Osteocyte (in vitro differentiated cells): ENCODE results near the gene RAMAC. TPM values are rescaled to one million over a fixed set of nuclear protein-coding genes. Genes with fewer than 3 reads are reported as not detected.

Experiments
- DNase-seq: peaks from one replicate; pipeline ENCODE4 v3.0.0; 2021; ENCODE audit warnings: mixed read lengths; ENCODE audit not compliant: unreplicated experiment; ENCODE audit errors: extremely low spot score
- H3K27ac Mint-ChIP-seq: one replicate; pipeline ENCODE4 v1.8.0; 2021; ENCODE audit warnings: mild to moderate bottlenecking, mixed read lengths; ENCODE audit not compliant: unreplicated experiment
- H3K27me3 Mint-ChIP-seq: one replicate; pipeline ENCODE4 v1.8.0; 2021; ENCODE audit warnings: mixed read lengths; ENCODE audit not compliant: unreplicated experiment
- H3K36me3 Mint-ChIP-seq: one replicate; pipeline ENCODE4 v1.8.0; 2021; ENCODE audit warnings: mixed read lengths; ENCODE audit not compliant: unreplicated experiment
- H3K4me1 Mint-ChIP-seq: one replicate; pipeline ENCODE4 v1.8.0; 2021; ENCODE audit warnings: mixed read lengths; ENCODE audit not compliant: unreplicated experiment
- H3K4me3 Mint-ChIP-seq: one replicate; pipeline ENCODE4 v1.8.0; 2021; ENCODE audit warnings: mild to moderate bottlenecking, moderate library complexity, mixed read lengths; ENCODE audit not compliant: unreplicated experiment
- H3K9me3 Mint-ChIP-seq: one replicate; pipeline ENCODE4 v1.8.0; 2021; ENCODE audit warnings: mixed read lengths; ENCODE audit not compliant: unreplicated experiment
- total RNA-seq: library from RNA; stranded (reverse); gene quantifications from 2 replicates; pipeline ENCODE4 v1.2.1, GENCODE V29; 2021
- TF ChIP-seq, protein P1 (sequence below): fragments of 200-600 bp; sonication (generic); IDR thresholded peaks from 2 replicates; pipeline ENCODE4 v1.5.0; 2021; ENCODE audit warnings: antibody characterized with exemption, mild to moderate bottlenecking, moderate library complexity

Gene RAMAC
- total RNA-seq, 1 donor from 2014 or later = 23.8 TPM

DNA sequence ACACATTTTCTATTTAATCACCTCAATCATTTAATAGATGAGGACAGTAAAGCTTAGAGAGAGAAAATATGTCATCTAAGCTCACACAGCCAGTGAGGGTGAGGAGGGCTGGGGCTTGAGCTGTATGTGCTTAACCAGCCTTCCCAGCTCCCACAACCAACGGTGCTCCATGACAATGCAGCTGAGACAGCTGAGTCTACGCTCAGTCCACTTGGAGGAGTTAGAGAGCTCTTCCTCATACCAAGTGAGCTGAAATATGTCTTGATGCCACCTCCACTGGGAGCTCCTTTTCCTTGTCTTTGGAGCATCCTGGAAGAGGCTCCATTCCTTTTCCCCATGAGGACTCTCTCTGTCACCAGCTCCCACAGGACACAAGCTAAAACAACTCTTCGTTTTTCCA, 42.8 kb upstream of the RAMAC start:
- TF ChIP-seq, protein P1, sequence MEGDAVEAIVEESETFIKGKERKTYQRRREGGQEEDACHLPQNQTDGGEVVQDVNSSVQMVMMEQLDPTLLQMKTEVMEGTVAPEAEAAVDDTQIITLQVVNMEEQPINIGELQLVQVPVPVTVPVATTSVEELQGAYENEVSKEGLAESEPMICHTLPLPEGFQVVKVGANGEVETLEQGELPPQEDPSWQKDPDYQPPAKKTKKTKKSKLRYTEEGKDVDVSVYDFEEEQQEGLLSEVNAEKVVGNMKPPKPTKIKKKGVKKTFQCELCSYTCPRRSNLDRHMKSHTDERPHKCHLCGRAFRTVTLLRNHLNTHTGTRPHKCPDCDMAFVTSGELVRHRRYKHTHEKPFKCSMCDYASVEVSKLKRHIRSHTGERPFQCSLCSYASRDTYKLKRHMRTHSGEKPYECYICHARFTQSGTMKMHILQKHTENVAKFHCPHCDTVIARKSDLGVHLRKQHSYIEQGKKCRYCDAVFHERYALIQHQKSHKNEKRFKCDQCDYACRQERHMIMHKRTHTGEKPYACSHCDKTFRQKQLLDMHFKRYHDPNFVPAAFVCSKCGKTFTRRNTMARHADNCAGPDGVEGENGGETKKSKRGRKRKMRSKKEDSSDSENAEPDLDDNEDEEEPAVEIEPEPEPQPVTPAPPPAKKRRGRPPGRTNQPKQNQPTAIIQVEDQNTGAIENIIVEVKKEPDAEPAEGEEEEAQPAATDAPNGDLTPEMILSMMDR = no peak
- H3K9me3 Mint-ChIP-seq = no peaks in the 10 kb centered on the region
- H3K4me3 Mint-ChIP-seq = no peak overlapping the region
- no peak overlapping the region for H3K27ac Mint-ChIP-seq
- DNase-seq = no peak
- no peaks in the 10 kb centered on the region for H3K4me1 Mint-ChIP-seq
- peaks cover 7% of the 10 kb centered on the region for H3K27me3 Mint-ChIP-seq
- H3K36me3 Mint-ChIP-seq = no peaks in the 10 kb centered on the region

DNA sequence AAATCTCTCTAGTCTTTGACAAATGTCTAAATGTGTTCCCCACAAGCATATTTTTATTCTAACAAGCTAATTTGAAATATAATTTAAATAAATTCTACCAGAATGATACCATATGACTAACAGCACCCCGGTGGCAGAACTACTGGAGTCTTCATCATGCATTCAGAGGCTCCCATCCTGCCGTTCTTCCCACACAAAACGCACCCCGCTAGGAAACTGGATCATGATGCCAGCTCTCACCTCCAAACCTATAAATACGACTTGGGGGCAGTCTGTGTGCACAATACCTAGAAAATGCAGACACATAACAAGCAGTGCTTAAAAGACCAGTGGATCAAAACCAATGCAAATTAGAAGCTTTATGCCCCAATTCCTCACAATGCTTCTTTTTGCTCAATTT, 42.0 kb upstream of the RAMAC start:
- H3K9me3 Mint-ChIP-seq = no peaks in the 10 kb centered on the region
- no peak overlapping the region for H3K4me3 Mint-ChIP-seq
- DNase-seq = no peak
- H3K4me1 Mint-ChIP-seq = no peaks in the 10 kb centered on the region
- H3K27me3 Mint-ChIP-seq = peaks cover 7% of the 10 kb centered on the region
- TF ChIP-seq, protein P1 = no peak
- H3K36me3 Mint-ChIP-seq = no peaks in the 10 kb centered on the region
- no peak overlapping the region for H3K27ac Mint-ChIP-seq

DNA sequence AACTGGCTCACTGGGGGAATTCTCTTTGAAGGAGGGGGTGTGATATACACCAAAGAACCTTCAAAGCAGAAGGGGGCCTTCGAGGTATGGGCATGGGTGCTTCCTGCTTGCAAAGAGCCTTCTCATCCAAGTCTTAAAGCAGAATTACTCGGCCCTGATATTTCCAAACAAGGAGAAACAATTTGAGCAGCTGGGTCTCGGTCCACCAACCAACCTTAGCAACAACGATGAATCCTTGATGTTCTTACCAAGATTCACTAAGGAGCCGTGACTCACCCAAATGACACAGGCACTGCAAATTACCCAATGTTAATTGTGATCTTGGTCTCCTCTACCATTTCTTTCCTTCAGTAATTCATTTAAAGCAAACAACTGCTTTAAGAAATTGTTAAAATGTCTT, 41.2 kb upstream of the RAMAC start:
- TF ChIP-seq, protein P1 = no peak
- Mint-ChIP-seq H3K27ac (no peak overlapping the region), H3K4me1 (no peaks in the 10 kb centered on the region), H3K36me3 (no peaks in the 10 kb centered on the region), H3K27me3 (peaks cover 7% of the 10 kb centered on the region), H3K9me3 (no peaks in the 10 kb centered on the region), H3K4me3 (no peak overlapping the region)
- no peak for DNase-seq

DNA sequence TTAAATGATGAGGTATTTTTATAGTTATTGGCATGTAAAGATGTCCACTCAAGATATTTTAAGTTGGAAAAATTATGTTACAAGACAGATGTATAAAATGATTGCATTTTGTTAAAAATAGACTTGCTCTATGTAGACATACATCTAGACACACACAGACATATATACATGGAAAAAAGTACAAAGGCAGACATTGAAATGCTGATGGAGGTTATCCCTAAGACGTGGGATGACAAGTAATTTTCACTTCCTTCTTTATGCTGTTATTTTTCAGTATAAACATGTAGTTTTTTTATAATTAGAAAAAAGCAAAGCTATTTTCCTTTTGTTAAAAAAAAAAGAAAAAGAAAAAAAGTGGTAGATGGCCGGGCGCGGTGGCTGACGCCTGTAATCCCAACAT, 40.7 kb upstream of the RAMAC start:
- Mint-ChIP-seq H3K27me3 (peaks cover 7% of the 10 kb centered on the region), H3K27ac (no peak overlapping the region), H3K4me3 (no peak overlapping the region), H3K9me3 (no peaks in the 10 kb centered on the region), H3K4me1 (no peaks in the 10 kb centered on the region), H3K36me3 (no peaks in the 10 kb centered on the region)
- TF ChIP-seq, protein P1 = no peak
- DNase-seq = no peak

DNA sequence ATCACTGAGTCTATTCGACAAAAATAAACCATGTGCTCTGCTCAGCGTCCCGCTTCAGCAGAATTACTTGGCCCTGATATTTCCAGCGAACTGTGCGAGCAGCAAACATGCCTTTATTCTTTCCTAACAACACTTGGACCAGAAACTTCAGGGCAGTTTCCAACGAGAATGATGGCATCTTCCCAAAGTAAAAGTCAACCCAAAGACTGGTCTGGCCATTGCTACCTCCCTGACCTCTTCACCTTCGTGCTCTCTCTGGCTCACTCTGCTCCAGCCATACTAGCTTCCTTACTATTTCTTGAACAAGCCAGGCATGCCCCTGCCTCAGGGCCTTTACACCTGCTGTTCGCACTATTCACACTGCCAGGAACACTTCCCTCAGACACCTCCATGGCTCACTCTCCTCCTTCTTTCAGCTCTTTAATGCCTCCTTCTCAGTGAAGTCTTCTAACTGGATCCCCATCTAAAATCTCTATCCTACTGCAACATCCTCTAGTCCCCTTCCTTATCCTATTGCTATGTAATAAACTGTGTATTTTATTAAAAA, 39.8 kb upstream of the RAMAC start:
- no peak for DNase-seq
- TF ChIP-seq, protein P1 = no peak
- Mint-ChIP-seq H3K4me1 (no peaks in the 10 kb centered on the region), H3K4me3 (no peak overlapping the region), H3K36me3 (no peaks in the 10 kb centered on the region), H3K9me3 (no peaks in the 10 kb centered on the region), H3K27me3 (peaks cover 7% of the 10 kb centered on the region), H3K27ac (no peak overlapping the region)
